Sigmoid colon (tissue), 4 donors: ENCODE measurements around the gene CPLX3.

ENCODE experiments used
- EP300 ChIP-seq, 4 donors: sonication (generic); formaldehyde crosslinking; IDR thresholded peaks; one replicate each; pipeline ENCODE4 v1.6.1; 2017; ENCODE audit warnings: antibody characterized with exemption in 4 of 4
- POLR2A ChIP-seq, 2 donors: fragments of 450-650 bp; IDR thresholded peaks; one replicate each; pipeline ENCODE4 v1.6.1; 2016; ENCODE audit warnings: antibody characterized with exemption in 2 of 2, mild to moderate bottlenecking in 2 of 2, moderate library complexity in 2 of 2
- POLR2AphosphoS5 ChIP-seq, 4 donors: sonication (generic); formaldehyde crosslinking; IDR thresholded peaks; one replicate each; pipeline ENCODE4 v1.6.1; 2017; ENCODE audit warnings: antibody characterized with exemption in 4 of 4
- TF ChIP-seq, protein P1 (sequence below), 4 experiments: fragments of 450-650 bp in 3 of 4; fragments of 200-600 bp in 1 of 4; IDR thresholded peaks; one replicate each; pipeline ENCODE4 v1.5.1; 2016 to 2019; ENCODE audit warnings: antibody characterized with exemption in 4 of 4, mild to moderate bottlenecking in 3 of 4, moderate library complexity in 2 of 4

DNA sequence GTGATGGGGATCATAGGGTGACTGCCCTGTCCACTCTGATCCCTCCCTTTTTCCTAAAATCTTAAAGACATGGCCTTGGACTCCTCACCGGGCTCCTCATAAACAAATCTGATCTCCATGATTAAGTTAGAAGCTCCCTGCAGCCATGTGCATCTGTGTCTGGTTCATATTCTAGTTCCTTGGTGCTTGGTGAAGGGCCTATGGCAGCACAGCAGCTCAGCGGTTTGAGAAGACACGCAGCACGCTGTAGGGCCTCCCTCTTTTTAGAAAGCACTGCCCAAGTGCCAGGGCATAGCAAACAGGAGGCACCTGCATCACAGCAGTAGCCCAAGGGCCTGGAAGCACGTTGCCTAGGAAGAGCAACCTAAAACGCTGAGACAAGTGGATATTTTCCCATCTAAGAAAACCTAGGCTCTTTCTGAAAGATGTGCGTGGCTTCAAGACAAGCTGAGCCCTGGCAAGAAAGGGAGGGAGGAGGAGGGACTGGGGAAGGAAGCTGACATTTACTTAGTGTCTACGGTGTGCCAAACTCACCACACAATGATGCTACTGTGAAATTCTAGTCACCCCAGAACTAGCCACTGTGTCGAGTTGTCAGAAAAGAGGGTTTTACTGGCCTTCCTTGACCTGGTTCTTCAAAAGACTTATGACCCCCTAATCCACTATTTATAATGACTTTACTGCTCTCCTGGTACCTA lies 31.4 kb downstream of the CPLX3 start:
- TF ChIP-seq, protein P1, sequence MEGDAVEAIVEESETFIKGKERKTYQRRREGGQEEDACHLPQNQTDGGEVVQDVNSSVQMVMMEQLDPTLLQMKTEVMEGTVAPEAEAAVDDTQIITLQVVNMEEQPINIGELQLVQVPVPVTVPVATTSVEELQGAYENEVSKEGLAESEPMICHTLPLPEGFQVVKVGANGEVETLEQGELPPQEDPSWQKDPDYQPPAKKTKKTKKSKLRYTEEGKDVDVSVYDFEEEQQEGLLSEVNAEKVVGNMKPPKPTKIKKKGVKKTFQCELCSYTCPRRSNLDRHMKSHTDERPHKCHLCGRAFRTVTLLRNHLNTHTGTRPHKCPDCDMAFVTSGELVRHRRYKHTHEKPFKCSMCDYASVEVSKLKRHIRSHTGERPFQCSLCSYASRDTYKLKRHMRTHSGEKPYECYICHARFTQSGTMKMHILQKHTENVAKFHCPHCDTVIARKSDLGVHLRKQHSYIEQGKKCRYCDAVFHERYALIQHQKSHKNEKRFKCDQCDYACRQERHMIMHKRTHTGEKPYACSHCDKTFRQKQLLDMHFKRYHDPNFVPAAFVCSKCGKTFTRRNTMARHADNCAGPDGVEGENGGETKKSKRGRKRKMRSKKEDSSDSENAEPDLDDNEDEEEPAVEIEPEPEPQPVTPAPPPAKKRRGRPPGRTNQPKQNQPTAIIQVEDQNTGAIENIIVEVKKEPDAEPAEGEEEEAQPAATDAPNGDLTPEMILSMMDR (IDR thresholded peaks at IDR 0.05), result no peak
- TF ChIP-seq POLR2A (IDR thresholded peaks at IDR 0.05) (no peak), POLR2AphosphoS5 (IDR thresholded peaks at IDR 0.05) (no peak), EP300 (IDR thresholded peaks at IDR 0.05) (no peak)
